HG03025 (cell line): Measurements from ENCODE around the gene KCNN2.

ENCODE experiments used
- ATAC-seq: cut with Tn5 transposase; IDR thresholded peaks from one replicate; pipeline ENCODE4 v1.9.1; 2021; ENCODE audit warnings: mild to moderate bottlenecking, moderate library complexity; ENCODE audit not compliant: unreplicated experiment, low FRiP score

Gene KCNN2

GRCh38 chr5:114477816-114478334 lies 116.0 kb downstream of the KCNN2 start:
- ATAC-seq = no peak

- no peak for ATAC-seq
Measured at GRCh38 chr5:114500756-114501155, 138.9 kb downstream of the KCNN2 start.

- no peak for ATAC-seq
Measured at GRCh38 chr5:114504560-114504959, 142.7 kb downstream of the KCNN2 start.

- ATAC-seq = no peak
Measured at GRCh38 chr5:114524221-114524620, 162.4 kb downstream of the KCNN2 start.

- ATAC-seq = no peak
Measured at GRCh38 chr5:114544561-114544960, 182.7 kb downstream of the KCNN2 start.
